ENCODE data around the gene NUAK1. TPM values are rescaled to one million over a fixed set of nuclear protein-coding genes. Genes with fewer than 3 reads are reported as not detected.

The NUAK1 gene
- total RNA-seq, 1 donor from 2014 or later = 23.4 TPM

GRCh38 chr12:106084014-106084671, 54.6 kb downstream of the NUAK1 start:
- Mint-ChIP-seq H3K36me3 (peaks cover 35% of the 10 kb centered on the region), H3K9me3 (no peaks in the 10 kb centered on the region), H3K4me1 (peaks cover 29% of the 10 kb centered on the region), H3K27ac (peak overlapping the region; percentile 92), H3K4me3 (peak overlapping the region; percentile 7), H3K27me3 (ENCODE audit: low read depth) (peaks cover 29% of the 10 kb centered on the region)
- no peak for TF ChIP-seq CTCF (IDR thresholded peaks at IDR 0.05; ENCODE audit: unreplicated experiment)
- DNase-seq (ENCODE audit: low spot score in 2 of 2, unreplicated experiment in 2 of 2) = peak; percentile 43 to 67

DNA sequence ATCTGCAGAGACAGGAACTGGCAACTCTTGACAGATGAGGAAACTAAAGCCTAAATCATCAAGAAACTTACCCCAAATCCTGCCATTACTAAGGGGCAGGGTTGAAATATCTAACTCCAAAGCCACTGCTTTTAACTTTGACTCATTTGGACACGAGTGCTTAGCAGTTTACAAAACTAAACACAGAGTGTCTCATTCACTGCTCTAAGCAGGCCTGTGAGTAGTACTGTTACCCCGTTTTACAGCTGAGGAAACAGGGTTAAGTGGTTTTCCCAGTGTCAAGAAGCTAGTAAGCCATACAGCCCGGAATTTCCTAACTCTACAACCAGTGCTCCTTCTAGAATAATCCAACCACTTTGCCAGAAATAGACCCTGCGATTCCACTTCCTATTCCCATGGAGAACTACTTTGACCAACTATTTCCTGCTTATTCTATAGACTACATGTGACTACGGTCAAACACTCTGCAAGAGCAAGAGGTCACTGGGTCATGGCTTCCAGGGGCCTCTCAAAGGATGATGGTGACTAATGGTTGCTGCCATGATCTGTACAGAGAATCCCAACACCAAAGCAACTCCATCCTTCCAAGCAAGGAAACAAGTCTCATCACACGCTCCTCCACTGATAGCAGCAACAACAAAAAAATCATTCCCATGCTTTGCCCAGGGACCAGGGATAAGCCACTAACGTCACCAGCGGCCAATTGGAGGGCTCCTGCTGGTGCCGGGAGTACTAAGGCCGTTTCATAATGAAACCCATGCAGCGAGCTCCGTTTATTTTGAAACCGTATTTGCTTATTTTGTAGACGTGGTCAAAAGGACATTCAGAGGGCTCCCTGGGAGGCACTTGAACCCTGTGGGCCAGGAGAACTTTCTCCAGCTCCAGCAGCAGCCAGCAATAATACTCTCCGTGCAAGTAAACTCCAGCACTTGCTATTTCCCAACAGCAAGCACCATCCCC, 56.3 kb downstream of the NUAK1 start:
- Mint-ChIP-seq H3K9me3 (no peaks in the 10 kb centered on the region), H3K27ac (no peak overlapping the region), H3K27me3 (ENCODE audit: low read depth) (peaks cover 44% of the 10 kb centered on the region), H3K4me3 (no peak overlapping the region), H3K4me1 (peaks cover 29% of the 10 kb centered on the region), H3K36me3 (peaks cover 41% of the 10 kb centered on the region)
- no peak for TF ChIP-seq CTCF (IDR thresholded peaks at IDR 0.05; ENCODE audit: unreplicated experiment)
- DNase-seq (ENCODE audit: low spot score in 2 of 2, unreplicated experiment in 2 of 2) = no peak

DNA sequence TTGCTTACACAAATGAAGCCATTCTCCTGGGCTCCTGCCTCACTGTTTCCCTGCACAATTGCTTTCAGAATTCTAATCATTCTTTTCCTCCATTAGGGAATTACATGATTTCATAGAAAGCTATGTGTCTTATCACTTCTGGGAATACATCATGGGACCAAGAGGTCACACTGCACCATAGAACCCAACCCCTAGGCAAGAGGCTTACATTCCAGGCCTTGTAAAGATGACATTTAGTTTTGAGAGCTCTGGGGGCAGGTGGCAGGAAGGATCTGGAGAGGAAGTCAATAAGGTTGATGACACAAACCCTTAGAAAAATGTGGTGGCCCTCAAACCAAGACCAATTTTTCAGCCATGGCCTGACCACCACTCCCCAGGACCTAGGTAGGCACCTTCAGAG, 57.1 kb downstream of the NUAK1 start:
- Mint-ChIP-seq H3K36me3 (peaks cover 40% of the 10 kb centered on the region), H3K9me3 (no peaks in the 10 kb centered on the region), H3K27me3 (ENCODE audit: low read depth) (peaks cover 53% of the 10 kb centered on the region), H3K27ac (no peak overlapping the region), H3K4me1 (peaks cover 33% of the 10 kb centered on the region), H3K4me3 (no peak overlapping the region)
- no peak for TF ChIP-seq CTCF (IDR thresholded peaks at IDR 0.05; ENCODE audit: unreplicated experiment)
- no peak for DNase-seq (ENCODE audit: low spot score in 2 of 2, unreplicated experiment in 2 of 2)

- no peak for TF ChIP-seq CTCF (IDR thresholded peaks at IDR 0.05; ENCODE audit: unreplicated experiment)
- peaks cover 56% of the 10 kb centered on the region for H3K27me3 Mint-ChIP-seq (ENCODE audit: low read depth)
- no peaks in the 10 kb centered on the region for H3K9me3 Mint-ChIP-seq
- peaks cover 37% of the 10 kb centered on the region for H3K36me3 Mint-ChIP-seq
- H3K4me1 Mint-ChIP-seq = peaks cover 42% of the 10 kb centered on the region
- no peak overlapping the region for H3K4me3 Mint-ChIP-seq
- DNase-seq (ENCODE audit: low spot score in 2 of 2, unreplicated experiment in 2 of 2) = no peak
- H3K27ac Mint-ChIP-seq = peak overlapping the region; percentile 47
Observed at GRCh38 chr12:106080791-106081170, 58.0 kb downstream of the NUAK1 start.

DNA sequence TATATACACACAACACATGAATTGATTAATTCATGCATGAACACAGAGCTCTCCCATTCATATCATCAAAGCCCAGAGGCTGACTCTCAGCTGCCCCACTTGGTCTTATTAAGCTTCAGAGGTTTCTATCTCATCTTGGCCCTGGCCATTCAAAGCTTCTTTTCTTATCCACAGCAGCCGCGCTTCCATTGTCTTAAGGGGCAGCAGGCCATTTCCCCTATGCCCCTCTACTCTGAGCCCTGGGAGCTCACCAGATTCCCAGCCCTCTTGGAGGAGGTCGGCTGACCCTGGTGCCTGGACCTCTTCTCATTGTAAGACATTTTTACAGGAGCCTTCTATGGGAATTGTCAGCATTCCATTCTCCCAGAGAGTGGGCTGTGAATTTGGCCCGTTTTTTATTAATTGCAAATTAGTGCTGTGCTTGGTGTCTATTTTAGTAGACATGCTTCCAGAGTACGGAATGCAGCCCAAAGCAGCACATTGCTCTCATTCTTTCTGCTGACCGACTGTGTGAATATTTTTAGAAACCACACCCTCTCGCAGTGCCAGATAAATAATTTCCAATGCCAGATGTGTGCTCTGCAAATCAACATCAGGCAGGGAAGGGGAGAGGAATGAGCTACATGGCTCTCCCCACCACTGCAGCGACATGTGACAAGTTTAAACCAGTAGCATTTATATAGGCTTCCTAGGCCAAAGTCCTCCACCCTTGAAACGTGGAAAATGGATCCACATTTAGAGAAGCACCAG, 58.5 kb downstream of the NUAK1 start:
- Mint-ChIP-seq H3K4me3 (no peak overlapping the region), H3K27ac (peak overlapping the region; percentile 47), H3K36me3 (peaks cover 37% of the 10 kb centered on the region), H3K4me1 (peaks cover 45% of the 10 kb centered on the region), H3K9me3 (no peaks in the 10 kb centered on the region), H3K27me3 (ENCODE audit: low read depth) (peaks cover 56% of the 10 kb centered on the region)
- TF ChIP-seq CTCF (IDR thresholded peaks at IDR 0.05; ENCODE audit: unreplicated experiment) = no peak
- no peak for DNase-seq (ENCODE audit: low spot score in 2 of 2, unreplicated experiment in 2 of 2)
